Heart right ventricle (tissue), 16 donors: ENCODE measurements around the gene SLC6A9. TPM values are rescaled to one million over a fixed set of nuclear protein-coding genes. Genes with fewer than 3 reads are reported as not detected.
A peak's percentile ranks its signal among the peaks of the same experiment; 100 is the strongest.

Experiments used
- ATAC-seq, 8 donors: fragments of 200-7000 bp; cut with Tn5 transposase; one replicate each; pipeline ENCODE4 v1.9.1; 2020; ENCODE audit warnings: mild to moderate bottlenecking in 8 of 8, moderate library complexity in 8 of 8, moderate number of reproducible peaks in 1 of 8
- DNase-seq, 2 donors: peaks; one replicate each; pipeline ENCODE4 v3.0.0-alpha.2; 2020
- H3K27ac ChIP-seq, 10 donors: fragments of 200-600 bp; sonication (generic) in 2 of 10; one replicate each; pipeline versions ENCODE4 v1.5.0 to v1.8.0; 2020 to 2022; ENCODE audit warnings: mild to moderate bottlenecking in 3 of 10
- H3K27me3 ChIP-seq, 7 donors: fragments of 200-600 bp; one replicate each; pipeline ENCODE4 v1.8.0; 2021 to 2022; ENCODE audit warnings: mild to moderate bottlenecking in 2 of 7
- H3K36me3 ChIP-seq, 9 donors: fragments of 200-600 bp; sonication (generic) in 1 of 9; one replicate each; pipeline versions ENCODE4 v1.5.0 to v1.8.0; 2020 to 2022; ENCODE audit warnings: mild to moderate bottlenecking in 2 of 9
- H3K4me1 ChIP-seq, 9 donors: fragments of 200-600 bp; sonication (generic) in 1 of 9; one replicate each; pipeline versions ENCODE4 v1.5.0 to v1.8.0; 2020 to 2022; ENCODE audit warnings: mild to moderate bottlenecking in 4 of 9
- H3K4me3 ChIP-seq, 10 donors: fragments of 200-600 bp; sonication (generic) in 2 of 10; one replicate each; pipeline versions ENCODE4 v1.5.0 to v1.8.0; 2020 to 2022; ENCODE audit warnings: mild to moderate bottlenecking in 7 of 10, moderate library complexity in 2 of 10
- H3K9me3 ChIP-seq, 11 donors: fragments of 200-600 bp in 10 of 11; sonication (generic) in 2 of 11; one replicate each; pipeline versions ENCODE4 v1.5.0 to v1.8.0; 2013 to 2022; ENCODE audit warnings: mild to moderate bottlenecking in 2 of 11, control low read depth in 1 of 11, moderate library complexity in 1 of 11
- WGBS, 2 donors: extraction: QIAGEN DNeasy Blood & Tissue Kit; methylation state at CpG; one replicate each; pipeline ENCODE4 v1.1.7; 2013; ENCODE audit warnings: inconsistent platforms in 1 of 2; 5-methylcytosine and 5-hydroxymethylcytosine counted together
- intact Hi-C, 10 donors: fragments of 100-400 bp; cut with DNase I; formaldehyde crosslinking; loops; one replicate each; pipeline versions ENCODE4 v1.11.1 to v1.14.2; 2022
- polyA plus RNA-seq, 2 donors: library from polyadenylated mRNA; stranded (reverse); fragments of 200-250 nt; gene quantifications; one replicate each; pipeline ENCODE4 v1.2.3, GENCODE V29; 2013
- total RNA-seq, 10 donors: library from RNA; stranded (reverse); fragmentation: NEBNext Ultra II Directional in 3 of 10; extraction: Animal tissue kit (Norgen Biotek cat#: 25700) in 3 of 10; gene quantifications; one replicate each; pipeline versions ENCODE4 v1.2.1 to v1.2.4, GENCODE V29; 2021 to 2023
- TF ChIP-seq, protein P1 (sequence below), 9 donors: fragments of 200-600 bp; sonication (generic) in 2 of 9; IDR thresholded peaks; one replicate each; pipeline versions ENCODE4 v1.5.0 to v1.8.0; 2021 to 2022; ENCODE audit warnings: antibody characterized with exemption in 9 of 9, mild to moderate bottlenecking in 5 of 9, moderate library complexity in 1 of 9
- donor health status: Arrhythmogenic right ventricular cardiomyopathy.
- donor health status: ischemic (EF 13 %, LVEDD 7.1; RV severe dilation, severe dysfunction).
- donor health status: healthy with polysubstance abuse.
- donor health status: DM: no; HTN: yes; CAD: no.
- donor health status: DM: no; HTN: no; CAD: no.
- donor health status: ischemic (EF 25% LVEDD 6.9; RV normal size, moderate dysfunction).
- donor health status: ischemic (EF 25% LVEDD 5.7; RV mildly dilated, moderate dysfunction).
- donor health status: healthy.
- donor health status: DM: yes; HTN: yes; CAD: no.
- donor health status: Ischemic cardiomyopathy.
- donor health status: ischemic (EF 35%, LVEDD 5.7; RV mildly dilated, moderate dysfunction).
- donor health status: nonischemic (EF 11% LVEDD 7.7; RV severe dilation, severe dysfunction).
- donor health status: DM: yes; HTN: yes; CAD: no.
- donor health status: PGD.
- donor health status: ischemic (EF 29% LVEDD 5.4; RV normal size, mild dysfunction).
- donor health status: nonischemic (EF 23%, LVEDD 6.1; RV moderate dilation, normal function).

The SLC6A9 gene
- total and polyA plus RNA-seq, 12 donors, result 0.32 to 1.7 (median 0.96) TPM

DNA sequence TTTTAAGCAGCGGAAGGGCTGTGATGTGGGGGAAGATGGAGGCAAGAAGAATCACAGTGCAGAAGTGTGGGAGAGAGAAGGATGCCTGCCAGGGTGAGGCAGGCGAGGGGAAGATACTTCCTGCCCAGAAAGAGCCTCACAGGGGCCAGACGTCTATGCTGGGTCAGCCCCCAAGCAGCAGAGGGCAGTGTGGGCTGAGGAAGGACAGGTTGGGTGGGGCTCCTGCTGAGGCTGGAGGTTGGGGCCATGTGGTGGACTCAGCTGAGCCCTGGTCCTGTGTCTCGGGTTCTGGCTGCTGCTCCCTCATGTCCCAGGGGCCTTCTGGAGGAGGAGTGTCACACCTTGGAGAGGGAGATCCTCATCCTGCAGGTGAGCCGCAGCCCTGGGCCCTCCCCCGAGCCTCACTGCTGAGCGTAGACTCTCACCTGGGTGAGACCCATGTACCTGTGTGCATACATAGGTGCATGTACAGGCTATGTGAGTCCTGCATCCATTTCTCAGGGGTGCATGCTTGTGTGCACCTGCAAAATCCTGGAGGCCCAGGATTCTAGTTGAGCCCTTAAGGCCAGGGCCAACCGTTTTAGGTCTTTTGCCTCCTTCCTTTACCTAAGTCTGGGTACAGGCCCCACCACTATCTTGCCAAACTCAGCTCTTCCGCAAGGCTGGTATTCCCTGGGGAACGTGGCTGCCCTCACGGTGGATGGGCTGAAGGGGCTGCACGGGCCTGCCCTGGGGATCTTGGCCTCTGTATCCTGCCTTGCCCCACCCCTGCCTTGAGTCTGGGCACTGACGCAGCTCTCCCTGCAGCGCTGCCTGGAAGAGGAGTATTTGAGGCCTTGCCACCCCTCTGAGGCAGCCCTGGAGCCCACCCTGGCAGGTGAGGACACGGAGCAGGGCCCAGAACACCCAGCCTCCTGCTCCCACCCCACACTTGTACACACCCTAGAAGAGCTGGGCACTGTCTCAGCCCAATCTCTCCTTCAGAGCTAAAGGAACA lies 36.2 kb downstream of the SLC6A9 start:
- DNase-seq (no peak), ATAC-seq (no peak)
- intact Hi-C loops, result loop anchor here in 1 of 10 donors (10.0 kb wide), 1 partner anchor 220 kb away; the partner anchor contains the start of gene DMAP1
- H3K27me3 ChIP-seq, result no peaks in the 10 kb centered on the region
- 78 to 80% methylated on average over 15 of the region's 15 CpGs for WGBS, 2 donors
- H3K4me3 ChIP-seq, result no peak overlapping the region
- no peaks in the 10 kb centered on the region for H3K9me3 ChIP-seq
- H3K36me3 ChIP-seq, result no peaks in the 10 kb centered on the region
- TF ChIP-seq, protein P1, sequence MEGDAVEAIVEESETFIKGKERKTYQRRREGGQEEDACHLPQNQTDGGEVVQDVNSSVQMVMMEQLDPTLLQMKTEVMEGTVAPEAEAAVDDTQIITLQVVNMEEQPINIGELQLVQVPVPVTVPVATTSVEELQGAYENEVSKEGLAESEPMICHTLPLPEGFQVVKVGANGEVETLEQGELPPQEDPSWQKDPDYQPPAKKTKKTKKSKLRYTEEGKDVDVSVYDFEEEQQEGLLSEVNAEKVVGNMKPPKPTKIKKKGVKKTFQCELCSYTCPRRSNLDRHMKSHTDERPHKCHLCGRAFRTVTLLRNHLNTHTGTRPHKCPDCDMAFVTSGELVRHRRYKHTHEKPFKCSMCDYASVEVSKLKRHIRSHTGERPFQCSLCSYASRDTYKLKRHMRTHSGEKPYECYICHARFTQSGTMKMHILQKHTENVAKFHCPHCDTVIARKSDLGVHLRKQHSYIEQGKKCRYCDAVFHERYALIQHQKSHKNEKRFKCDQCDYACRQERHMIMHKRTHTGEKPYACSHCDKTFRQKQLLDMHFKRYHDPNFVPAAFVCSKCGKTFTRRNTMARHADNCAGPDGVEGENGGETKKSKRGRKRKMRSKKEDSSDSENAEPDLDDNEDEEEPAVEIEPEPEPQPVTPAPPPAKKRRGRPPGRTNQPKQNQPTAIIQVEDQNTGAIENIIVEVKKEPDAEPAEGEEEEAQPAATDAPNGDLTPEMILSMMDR (IDR thresholded peaks at IDR 0.05), result peak in 2 of 9 donors; percentile 6 to 28
- no peak overlapping the region for H3K27ac ChIP-seq
- H3K4me1 ChIP-seq, result peaks cover 5 to 27% (median 13%) of the 10 kb centered on the region in 9 donors

DNA sequence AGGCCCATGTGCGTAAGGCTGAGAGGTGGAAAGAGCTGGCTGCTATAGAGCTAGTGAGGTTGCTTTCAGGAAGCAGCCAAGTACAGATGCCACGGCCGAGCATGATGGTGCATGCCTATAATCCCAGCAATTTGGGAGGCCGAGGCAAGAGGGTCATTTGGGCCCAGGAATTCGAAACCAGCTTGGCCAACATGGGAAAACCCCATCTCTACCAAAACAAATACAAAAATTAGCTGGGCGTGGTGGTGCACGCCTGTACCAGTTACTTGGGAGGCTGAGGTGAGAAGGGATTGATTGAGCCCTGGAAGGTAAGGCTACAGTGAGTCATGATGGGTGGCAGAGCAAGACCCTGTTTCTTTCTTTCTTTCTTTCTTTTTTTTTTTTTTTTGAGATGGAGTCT lies 37.2 kb downstream of the SLC6A9 start:
- ATAC-seq (no peak), DNase-seq (no peak)
- intact Hi-C loops, result loop anchor here in 1 of 10 donors (10.0 kb wide), 1 partner anchor 221 kb away; the partner anchor contains the start of gene DMAP1
- Histone ChIP-seq H3K27me3 (no peaks in the 10 kb centered on the region), H3K36me3 (no peaks in the 10 kb centered on the region), H3K4me1 (peaks cover 5 to 27% (median 13%) of the 10 kb centered on the region in 9 donors), H3K9me3 (no peaks in the 10 kb centered on the region), H3K27ac (no peak overlapping the region), H3K4me3 (no peak overlapping the region)
- TF ChIP-seq, protein P1 (IDR thresholded peaks at IDR 0.05), result no peak
- 94 to 96% methylated on average over 7 of the region's 7 CpGs for WGBS, 2 donors

DNA sequence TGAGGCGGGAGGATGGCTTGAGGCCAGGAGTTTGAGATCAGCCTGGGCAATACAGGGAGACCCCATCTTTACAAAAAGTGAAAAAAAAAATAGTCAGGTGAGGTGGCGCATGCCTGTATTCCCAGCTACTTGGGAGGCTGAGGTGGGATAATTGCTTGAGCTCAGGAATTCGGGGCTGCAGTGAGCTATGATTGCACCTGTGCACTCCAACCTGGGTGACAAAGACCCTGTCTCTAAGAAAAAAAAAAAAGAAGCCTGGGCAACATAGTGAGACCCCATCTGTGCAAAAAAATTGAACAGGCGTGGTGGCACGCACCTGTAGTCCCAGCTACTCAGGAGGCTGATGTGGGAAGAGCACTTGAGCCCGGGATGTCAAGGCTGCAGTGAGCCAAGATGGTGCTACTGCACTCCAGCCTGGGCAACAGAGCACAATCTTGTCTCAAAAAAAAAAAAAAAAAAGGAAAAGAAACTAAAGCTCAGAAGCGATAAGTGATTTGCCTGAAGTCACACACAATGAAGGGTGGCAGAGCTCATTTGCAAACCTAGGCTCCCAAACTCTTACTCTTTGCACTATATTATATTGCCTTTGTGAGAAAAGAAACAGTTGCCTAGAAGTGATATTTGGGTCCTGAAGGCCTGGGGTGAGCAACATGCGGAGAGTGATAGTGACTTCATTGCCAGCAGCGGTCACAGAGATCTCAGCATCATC lies 37.9 kb downstream of the SLC6A9 start:
- TF ChIP-seq, protein P1 (IDR thresholded peaks at IDR 0.05), result no peak
- no peaks in the 10 kb centered on the region for H3K36me3 ChIP-seq
- peaks cover 5 to 27% (median 13%) of the 10 kb centered on the region in 9 donors for H3K4me1 ChIP-seq
- WGBS, 2 donors, result 93 to 94% methylated on average over 9 of the region's 9 CpGs
- no peak for ATAC-seq
- no peaks in the 10 kb centered on the region for H3K27me3 ChIP-seq
- no peak overlapping the region for H3K27ac ChIP-seq
- no peaks in the 10 kb centered on the region for H3K9me3 ChIP-seq
- intact Hi-C loops, result loop anchor here in 1 of 10 donors (10.0 kb wide), 1 partner anchor 221 kb away; the partner anchor contains the start of gene DMAP1
- DNase-seq, result no peak
- no peak overlapping the region for H3K4me3 ChIP-seq
